T-helper 1 cell treated with Interleukin-12 subunit alpha and Interleukin-12 subunit beta and Interleukin-4 antibody, amounts not matched to agents 30 μg/mL and 1 μg/mL, for 36 hours (primary cell): ENCODE data around the gene GATA1.

Experiments
- H3K27ac Mint-ChIP-seq: one replicate; pipeline ENCODE4 v1.8.0; 2021; ENCODE audit warnings: mild to moderate bottlenecking, mixed read lengths
- H3K27me3 Mint-ChIP-seq: one replicate; pipeline ENCODE4 v1.8.0; 2021; ENCODE audit warnings: low read depth, mixed read lengths
- H3K36me3 Mint-ChIP-seq: one replicate; pipeline ENCODE4 v1.8.0; 2021; ENCODE audit warnings: low read depth, mixed read lengths
- H3K4me1 Mint-ChIP-seq: one replicate; pipeline ENCODE4 v1.8.0; 2021; ENCODE audit warnings: low read depth, mixed read lengths
- H3K4me3 Mint-ChIP-seq: one replicate; pipeline ENCODE4 v1.8.0; 2021; ENCODE audit warnings: mild to moderate bottlenecking, moderate library complexity, mixed read lengths
- H3K9me3 Mint-ChIP-seq: one replicate; pipeline ENCODE4 v1.8.0; 2021; ENCODE audit warnings: mixed read lengths

Gene GATA1

GRCh38 chrX:48791063-48791820 lies 4.9 kb downstream of the GATA1 start:
- Mint-ChIP-seq H3K4me1 (peaks cover 8% of the 10 kb centered on the region), H3K9me3 (no peaks in the 10 kb centered on the region), H3K36me3 (no peaks in the 10 kb centered on the region), H3K27me3 (peaks cover 21% of the 10 kb centered on the region), H3K4me3 (no peak overlapping the region), H3K27ac (no peak overlapping the region)

DNA sequence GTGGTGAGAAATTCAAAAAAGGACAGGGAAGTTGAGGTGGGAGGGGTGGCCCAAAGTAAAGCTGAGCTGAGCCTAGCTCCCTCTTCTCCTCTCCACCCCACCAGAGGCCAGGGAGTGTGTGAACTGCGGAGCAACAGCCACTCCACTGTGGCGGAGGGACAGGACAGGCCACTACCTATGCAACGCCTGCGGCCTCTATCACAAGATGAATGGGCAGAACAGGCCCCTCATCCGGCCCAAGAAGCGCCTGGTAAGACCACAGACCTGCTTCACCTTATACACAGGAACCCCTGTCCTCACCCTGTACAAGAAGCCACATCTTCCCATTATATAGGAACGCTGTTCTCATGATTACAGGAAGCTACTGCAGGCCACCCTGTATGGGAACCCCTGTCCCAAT lies 5.8 kb downstream of the GATA1 start:
- Mint-ChIP-seq H3K4me3 (no peak overlapping the region), H3K9me3 (no peaks in the 10 kb centered on the region), H3K36me3 (no peaks in the 10 kb centered on the region), H3K27ac (no peak overlapping the region), H3K27me3 (peaks cover 14% of the 10 kb centered on the region), H3K4me1 (peaks cover 8% of the 10 kb centered on the region)

- Mint-ChIP-seq H3K4me3 (no peak overlapping the region), H3K36me3 (no peaks in the 10 kb centered on the region), H3K27me3 (peaks cover 6% of the 10 kb centered on the region), H3K4me1 (peaks cover 8% of the 10 kb centered on the region), H3K27ac (no peak overlapping the region), H3K9me3 (no peaks in the 10 kb centered on the region)
Measured at GRCh38 chrX:48793935-48794334, 7.5 kb downstream of the GATA1 start.

DNA sequence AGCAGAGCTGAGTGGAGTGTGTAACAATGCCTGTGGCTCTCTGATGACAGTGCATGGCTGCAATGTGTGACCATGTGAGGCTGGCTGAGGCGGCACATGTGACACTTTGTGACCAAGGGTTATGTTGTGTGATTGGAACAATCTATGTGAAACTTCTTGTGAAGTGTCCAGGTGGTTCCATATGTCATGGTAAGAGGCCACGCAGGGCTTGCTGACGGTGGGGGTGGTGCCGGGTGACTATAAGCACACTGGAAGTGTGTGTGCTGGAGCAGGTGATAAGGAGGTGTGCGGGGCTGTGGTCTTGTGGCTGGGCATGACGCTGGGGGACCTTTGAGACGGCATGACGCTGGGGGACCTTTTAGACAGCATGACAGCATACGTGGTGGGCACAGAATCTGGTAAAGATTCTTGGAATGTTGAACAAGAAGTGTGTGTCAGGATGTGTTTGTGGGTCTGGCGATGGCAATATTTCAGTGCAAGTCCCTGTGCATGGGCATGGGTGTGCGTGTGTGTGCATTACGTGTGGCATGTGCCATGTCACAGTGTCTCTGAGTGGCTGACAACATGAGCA lies 8.0 kb downstream of the GATA1 start:
- Mint-ChIP-seq H3K27me3 (peaks cover 6% of the 10 kb centered on the region), H3K4me3 (no peak overlapping the region), H3K27ac (no peak overlapping the region)

DNA sequence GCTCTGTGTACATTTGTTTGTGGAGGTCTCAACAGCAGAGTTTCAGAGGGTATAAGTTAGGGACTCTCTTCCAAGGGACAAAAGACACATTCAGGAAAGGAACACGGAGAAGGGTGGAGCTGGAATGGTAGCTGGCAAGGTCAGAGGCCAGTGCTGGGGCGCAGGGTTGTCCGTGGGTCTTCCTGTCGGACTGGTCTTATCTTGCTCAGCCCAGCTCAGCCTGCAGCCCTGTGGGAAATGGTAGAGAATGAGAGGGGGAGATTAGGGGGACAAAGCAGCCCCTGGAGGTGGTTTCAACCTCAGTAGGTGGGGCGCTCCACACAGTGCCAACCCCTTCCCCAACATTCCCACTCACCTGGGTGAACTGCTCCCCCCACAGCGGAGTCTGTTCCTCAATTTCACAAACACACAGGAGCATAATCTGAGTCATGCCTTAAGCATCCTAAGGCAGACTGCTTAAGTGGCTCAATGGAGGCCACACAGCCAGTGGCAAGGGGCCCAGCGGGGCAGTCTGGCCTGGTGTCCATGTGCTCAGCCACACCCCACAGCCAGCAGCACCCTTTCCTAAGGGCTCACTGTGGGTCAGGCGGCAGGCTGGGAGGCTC lies 8.6 kb downstream of the GATA1 start:
- Mint-ChIP-seq H3K36me3 (no peaks in the 10 kb centered on the region), H3K4me3 (no peak overlapping the region), H3K9me3 (no peaks in the 10 kb centered on the region), H3K27ac (no peak overlapping the region), H3K27me3 (peaks cover 1% of the 10 kb centered on the region), H3K4me1 (no peaks in the 10 kb centered on the region)

More for the DNA sequence above, 8.0 kb downstream of the GATA1 start:
- no peaks in the 10 kb centered on the region for H3K36me3 Mint-ChIP-seq
- peaks cover 5% of the 10 kb centered on the region for H3K4me1 Mint-ChIP-seq
- no peaks in the 10 kb centered on the region for H3K9me3 Mint-ChIP-seq

GRCh38 chrX:48798318-48798717 lies 11.9 kb downstream of the GATA1 start:
- H3K9me3 Mint-ChIP-seq, result no peaks in the 10 kb centered on the region
- no peak overlapping the region for H3K27ac Mint-ChIP-seq
- H3K27me3 Mint-ChIP-seq, result no peaks in the 10 kb centered on the region
- no peaks in the 10 kb centered on the region for H3K36me3 Mint-ChIP-seq
- H3K4me1 Mint-ChIP-seq, result peaks cover 11% of the 10 kb centered on the region
- no peak overlapping the region for H3K4me3 Mint-ChIP-seq

DNA sequence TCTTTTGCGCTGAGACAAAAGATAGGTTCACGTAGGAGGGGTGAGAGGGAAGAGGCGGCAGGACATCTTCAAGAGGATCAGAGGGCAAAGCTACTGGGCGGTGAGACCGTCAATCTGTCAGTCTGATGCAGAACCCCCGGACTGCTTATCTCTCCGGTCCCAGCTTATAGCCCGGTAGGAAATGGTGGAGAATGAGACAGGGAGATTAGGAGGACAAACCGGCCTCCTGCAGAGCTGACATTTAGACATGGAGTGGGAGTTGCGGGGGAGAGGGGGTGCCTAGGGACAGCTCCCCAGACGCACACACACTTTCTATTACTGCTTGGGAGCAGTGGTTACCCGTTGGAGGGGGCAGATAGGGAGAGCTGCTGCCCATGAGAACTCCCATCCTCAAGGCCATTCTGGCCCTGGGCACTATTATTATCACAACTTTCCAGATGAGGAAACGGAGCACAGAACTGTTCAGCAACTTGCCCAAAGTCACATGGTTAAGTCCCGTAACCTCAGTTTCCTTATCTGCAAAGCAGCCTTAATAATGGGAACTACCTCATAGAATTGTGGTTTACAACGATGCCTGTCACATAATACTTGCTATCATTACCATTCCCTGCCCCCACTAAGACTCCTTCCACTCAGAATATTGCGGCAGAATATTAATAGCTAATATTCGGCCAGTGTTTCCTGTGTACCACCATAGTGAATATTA lies 14.3 kb downstream of the GATA1 start:
- peak overlapping the region; percentile 96 for H3K4me3 Mint-ChIP-seq
- H3K4me1 Mint-ChIP-seq, result peaks cover 11% of the 10 kb centered on the region
- H3K36me3 Mint-ChIP-seq, result peaks cover 6% of the 10 kb centered on the region
- H3K9me3 Mint-ChIP-seq, result no peaks in the 10 kb centered on the region
- H3K27me3 Mint-ChIP-seq, result no peaks in the 10 kb centered on the region
- peak overlapping the region; percentile 99 for H3K27ac Mint-ChIP-seq

GRCh38 chrX:48801280-48802088 lies 15.1 kb downstream of the GATA1 start, which contains the start of gene HDAC6:
HDAC6 (plus strand) TSS chrX:48802067; CDS start chrX:48802693, 626 bp downstream.
- peaks cover 9% of the 10 kb centered on the region for H3K36me3 Mint-ChIP-seq
- peak within 1 kb of the TSS; percentile 99 for H3K27ac Mint-ChIP-seq
- H3K4me3 Mint-ChIP-seq, result peak within 1 kb of the TSS; percentile 96
- no peaks in the 10 kb centered on the region for H3K9me3 Mint-ChIP-seq
- H3K4me1 Mint-ChIP-seq, result peaks cover 13% of the 10 kb centered on the region
- no peaks in the 10 kb centered on the region for H3K27me3 Mint-ChIP-seq

GRCh38 chrX:48802089-48802904 lies 15.9 kb downstream of the GATA1 start:
- no peaks in the 10 kb centered on the region for H3K27me3 Mint-ChIP-seq
- peaks cover 13% of the 10 kb centered on the region for H3K4me1 Mint-ChIP-seq
- peaks cover 9% of the 10 kb centered on the region for H3K36me3 Mint-ChIP-seq
- H3K27ac Mint-ChIP-seq, result peak overlapping the region; percentile 99
- peak overlapping the region; percentile 96 for H3K4me3 Mint-ChIP-seq
- no peaks in the 10 kb centered on the region for H3K9me3 Mint-ChIP-seq

GRCh38 chrX:48802905-48803200 lies 16.5 kb downstream of the GATA1 start:
- H3K36me3 Mint-ChIP-seq, result peaks cover 9% of the 10 kb centered on the region
- no peaks in the 10 kb centered on the region for H3K27me3 Mint-ChIP-seq
- no peaks in the 10 kb centered on the region for H3K9me3 Mint-ChIP-seq
- peaks cover 13% of the 10 kb centered on the region for H3K4me1 Mint-ChIP-seq
- peak overlapping the region; percentile 99 for H3K27ac Mint-ChIP-seq
- H3K4me3 Mint-ChIP-seq, result peak overlapping the region; percentile 96

DNA sequence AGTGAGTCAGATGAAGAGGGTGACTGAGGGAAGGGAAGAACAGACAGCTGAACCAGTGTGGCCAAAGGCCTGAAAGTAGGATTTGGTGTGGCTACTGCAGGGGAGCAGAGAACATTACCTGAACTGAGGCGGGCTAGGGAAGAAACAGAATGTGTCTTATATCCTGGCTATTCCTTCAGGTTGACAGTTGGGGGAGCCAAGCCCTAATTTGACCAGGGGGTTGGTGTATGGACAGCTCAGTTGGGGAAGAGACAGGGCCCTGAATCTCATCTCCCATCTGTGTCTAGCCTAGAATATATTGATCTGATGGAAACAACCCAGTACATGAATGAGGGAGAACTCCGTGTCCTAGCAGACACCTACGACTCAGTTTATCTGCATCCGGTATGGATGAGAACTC lies 19.7 kb downstream of the GATA1 start:
- no peak overlapping the region for H3K27ac Mint-ChIP-seq
- H3K4me3 Mint-ChIP-seq, result no peak overlapping the region
- H3K9me3 Mint-ChIP-seq, result no peaks in the 10 kb centered on the region
- peaks cover 6% of the 10 kb centered on the region for H3K4me1 Mint-ChIP-seq
- peaks cover 11% of the 10 kb centered on the region for H3K36me3 Mint-ChIP-seq
- H3K27me3 Mint-ChIP-seq, result no peaks in the 10 kb centered on the region

DNA sequence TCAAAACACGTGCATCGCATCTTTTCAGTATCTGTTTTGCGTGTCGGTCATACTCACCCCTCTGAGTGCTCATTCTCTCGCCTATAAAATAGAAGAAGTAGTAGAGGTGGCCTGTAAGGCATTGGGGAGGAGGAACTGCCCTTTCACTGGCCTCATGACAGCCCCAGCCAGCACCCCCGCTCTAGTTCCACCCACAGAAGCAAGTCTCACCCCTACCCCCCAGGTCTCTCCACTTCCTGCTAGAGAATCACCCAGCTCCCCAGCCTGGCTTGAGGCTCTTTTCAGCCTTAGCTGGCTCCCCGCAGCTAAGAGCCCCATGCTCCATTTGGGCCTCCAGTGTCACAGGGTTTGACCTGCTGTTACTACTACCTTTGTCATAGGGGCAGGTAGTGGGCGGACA lies 27.3 kb downstream of the GATA1 start:
- Mint-ChIP-seq H3K27ac (no peak overlapping the region), H3K4me3 (no peak overlapping the region), H3K4me1 (no peaks in the 10 kb centered on the region), H3K36me3 (peaks cover 5% of the 10 kb centered on the region), H3K9me3 (no peaks in the 10 kb centered on the region), H3K27me3 (no peaks in the 10 kb centered on the region)

- H3K4me3 Mint-ChIP-seq, result no peak overlapping the region
- H3K9me3 Mint-ChIP-seq, result no peaks in the 10 kb centered on the region
- H3K36me3 Mint-ChIP-seq, result peaks cover 5% of the 10 kb centered on the region
- H3K4me1 Mint-ChIP-seq, result no peaks in the 10 kb centered on the region
- no peak overlapping the region for H3K27ac Mint-ChIP-seq
- H3K27me3 Mint-ChIP-seq, result no peaks in the 10 kb centered on the region
Measured at GRCh38 chrX:48814722-48815121, 28.3 kb downstream of the GATA1 start.
